Measurements from ENCODE around the gene CHRNA3.

DNA sequence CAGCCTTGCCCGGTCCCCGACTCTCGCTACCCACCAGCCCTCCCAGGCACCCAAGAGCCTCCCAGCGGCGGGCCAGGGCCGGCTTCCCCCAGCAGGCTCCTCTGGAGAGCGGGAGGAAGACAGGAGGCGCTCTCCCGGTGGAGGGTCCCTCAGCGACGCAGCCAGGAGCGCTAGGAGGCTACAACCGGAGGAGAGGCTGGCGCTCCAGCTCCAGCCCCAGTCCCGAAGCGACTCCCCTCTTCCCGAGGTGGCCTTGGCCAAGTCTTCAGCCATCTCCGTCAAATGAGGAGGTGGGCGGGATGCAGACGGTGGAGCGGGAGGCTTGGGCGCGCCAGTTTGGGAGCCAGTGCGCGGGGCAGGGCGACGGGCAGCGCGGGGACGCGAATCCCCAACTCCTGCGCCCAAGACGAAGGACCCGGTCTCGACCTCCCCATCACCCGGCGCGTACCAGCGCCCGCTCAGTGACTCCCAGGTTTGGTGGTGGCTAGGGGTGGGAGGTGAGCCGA is 722 bp downstream of the CHRNA3 start:
- TF ChIP-seq, protein P1, sequence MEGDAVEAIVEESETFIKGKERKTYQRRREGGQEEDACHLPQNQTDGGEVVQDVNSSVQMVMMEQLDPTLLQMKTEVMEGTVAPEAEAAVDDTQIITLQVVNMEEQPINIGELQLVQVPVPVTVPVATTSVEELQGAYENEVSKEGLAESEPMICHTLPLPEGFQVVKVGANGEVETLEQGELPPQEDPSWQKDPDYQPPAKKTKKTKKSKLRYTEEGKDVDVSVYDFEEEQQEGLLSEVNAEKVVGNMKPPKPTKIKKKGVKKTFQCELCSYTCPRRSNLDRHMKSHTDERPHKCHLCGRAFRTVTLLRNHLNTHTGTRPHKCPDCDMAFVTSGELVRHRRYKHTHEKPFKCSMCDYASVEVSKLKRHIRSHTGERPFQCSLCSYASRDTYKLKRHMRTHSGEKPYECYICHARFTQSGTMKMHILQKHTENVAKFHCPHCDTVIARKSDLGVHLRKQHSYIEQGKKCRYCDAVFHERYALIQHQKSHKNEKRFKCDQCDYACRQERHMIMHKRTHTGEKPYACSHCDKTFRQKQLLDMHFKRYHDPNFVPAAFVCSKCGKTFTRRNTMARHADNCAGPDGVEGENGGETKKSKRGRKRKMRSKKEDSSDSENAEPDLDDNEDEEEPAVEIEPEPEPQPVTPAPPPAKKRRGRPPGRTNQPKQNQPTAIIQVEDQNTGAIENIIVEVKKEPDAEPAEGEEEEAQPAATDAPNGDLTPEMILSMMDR (optimal IDR thresholded peaks at IDR 0.05 in 1 of 3, IDR thresholded peaks at IDR 0.05 in 1 of 3, conservative IDR thresholded peaks at IDR 0.05 in 1 of 3; ENCODE audit: extremely low read depth in 1 of 3, insufficient read depth in 2 of 3, low read length in 3 of 3), result peak in 1 of 3 experiments; percentile 22
- TF ChIP-seq EZH2 (IDR thresholded peaks at IDR 0.05; ENCODE audit: low read length), result peak; percentile 78

Measured in keratinocyte (primary cell).